ENCODE results near the gene DTNBP1. TPM values are rescaled to one million over a fixed set of nuclear protein-coding genes. Genes with fewer than 3 reads are reported as not detected.

DTNBP1 gene
- total RNA-seq, 1 donor from 2014 or later, result 20.1 TPM

DNA sequence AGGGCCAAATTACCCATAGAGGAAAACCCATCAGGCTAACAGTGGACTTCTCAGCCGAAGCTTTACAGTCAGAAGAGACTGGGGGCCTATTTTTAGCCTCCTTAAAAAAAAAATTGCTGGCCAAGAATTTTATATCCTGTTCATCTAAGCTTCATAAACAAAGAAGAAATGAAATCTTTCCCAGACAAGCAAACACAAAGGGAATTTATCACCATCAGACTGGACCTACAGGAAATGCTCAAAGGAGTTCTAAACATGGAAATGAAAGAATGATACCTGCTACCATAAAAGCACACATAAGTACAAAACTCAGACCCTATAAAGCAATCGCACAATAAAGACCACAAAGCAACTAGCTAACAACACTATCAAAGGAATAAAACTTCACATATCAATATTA lies 19.3 kb downstream of the DTNBP1 start:
- no peak for DNase-seq (ENCODE audit: extremely low spot score, unreplicated experiment)
- peaks cover 74% of the 10 kb centered on the region for H3K36me3 Mint-ChIP-seq (ENCODE audit: unreplicated experiment)
- TF ChIP-seq, protein P1, sequence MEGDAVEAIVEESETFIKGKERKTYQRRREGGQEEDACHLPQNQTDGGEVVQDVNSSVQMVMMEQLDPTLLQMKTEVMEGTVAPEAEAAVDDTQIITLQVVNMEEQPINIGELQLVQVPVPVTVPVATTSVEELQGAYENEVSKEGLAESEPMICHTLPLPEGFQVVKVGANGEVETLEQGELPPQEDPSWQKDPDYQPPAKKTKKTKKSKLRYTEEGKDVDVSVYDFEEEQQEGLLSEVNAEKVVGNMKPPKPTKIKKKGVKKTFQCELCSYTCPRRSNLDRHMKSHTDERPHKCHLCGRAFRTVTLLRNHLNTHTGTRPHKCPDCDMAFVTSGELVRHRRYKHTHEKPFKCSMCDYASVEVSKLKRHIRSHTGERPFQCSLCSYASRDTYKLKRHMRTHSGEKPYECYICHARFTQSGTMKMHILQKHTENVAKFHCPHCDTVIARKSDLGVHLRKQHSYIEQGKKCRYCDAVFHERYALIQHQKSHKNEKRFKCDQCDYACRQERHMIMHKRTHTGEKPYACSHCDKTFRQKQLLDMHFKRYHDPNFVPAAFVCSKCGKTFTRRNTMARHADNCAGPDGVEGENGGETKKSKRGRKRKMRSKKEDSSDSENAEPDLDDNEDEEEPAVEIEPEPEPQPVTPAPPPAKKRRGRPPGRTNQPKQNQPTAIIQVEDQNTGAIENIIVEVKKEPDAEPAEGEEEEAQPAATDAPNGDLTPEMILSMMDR (IDR thresholded peaks at IDR 0.05), result no peak
- no peaks in the 10 kb centered on the region for H3K27me3 Mint-ChIP-seq (ENCODE audit: unreplicated experiment)
- peaks cover 40% of the 10 kb centered on the region for H3K9me3 Mint-ChIP-seq (ENCODE audit: unreplicated experiment)
- no peak overlapping the region for H3K27ac Mint-ChIP-seq (ENCODE audit: unreplicated experiment)
- H3K4me1 Mint-ChIP-seq (ENCODE audit: unreplicated experiment), result no peaks in the 10 kb centered on the region
- no peak overlapping the region for H3K4me3 Mint-ChIP-seq (ENCODE audit: unreplicated experiment)

DNA sequence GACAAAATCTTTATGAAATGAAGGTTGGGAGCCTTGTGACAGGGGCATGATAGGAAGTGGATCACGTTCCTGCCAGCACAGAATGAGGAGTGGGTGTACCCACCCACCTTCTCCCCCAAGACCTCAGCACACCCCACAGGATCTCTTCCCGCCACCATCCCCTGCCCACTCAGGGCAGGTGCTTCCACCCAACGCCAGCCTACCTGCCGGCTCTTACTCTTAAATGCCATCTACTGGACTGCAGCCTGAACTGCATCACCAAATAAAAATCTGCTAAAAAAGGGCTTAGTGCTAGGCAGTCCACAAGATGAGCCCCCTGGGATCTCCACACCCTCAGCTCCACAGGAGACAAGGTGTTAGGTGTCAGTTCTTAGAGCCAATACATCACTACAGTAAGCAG lies 20.6 kb downstream of the DTNBP1 start:
- H3K27me3 Mint-ChIP-seq (ENCODE audit: unreplicated experiment), result no peaks in the 10 kb centered on the region
- TF ChIP-seq, protein P1 (IDR thresholded peaks at IDR 0.05), result no peak
- no peaks in the 10 kb centered on the region for H3K4me1 Mint-ChIP-seq (ENCODE audit: unreplicated experiment)
- H3K9me3 Mint-ChIP-seq (ENCODE audit: unreplicated experiment), result peaks cover 37% of the 10 kb centered on the region
- H3K4me3 Mint-ChIP-seq (ENCODE audit: unreplicated experiment), result no peak overlapping the region
- DNase-seq (ENCODE audit: extremely low spot score, unreplicated experiment), result no peak
- peaks cover 69% of the 10 kb centered on the region for H3K36me3 Mint-ChIP-seq (ENCODE audit: unreplicated experiment)
- H3K27ac Mint-ChIP-seq (ENCODE audit: unreplicated experiment), result no peak overlapping the region

DNA sequence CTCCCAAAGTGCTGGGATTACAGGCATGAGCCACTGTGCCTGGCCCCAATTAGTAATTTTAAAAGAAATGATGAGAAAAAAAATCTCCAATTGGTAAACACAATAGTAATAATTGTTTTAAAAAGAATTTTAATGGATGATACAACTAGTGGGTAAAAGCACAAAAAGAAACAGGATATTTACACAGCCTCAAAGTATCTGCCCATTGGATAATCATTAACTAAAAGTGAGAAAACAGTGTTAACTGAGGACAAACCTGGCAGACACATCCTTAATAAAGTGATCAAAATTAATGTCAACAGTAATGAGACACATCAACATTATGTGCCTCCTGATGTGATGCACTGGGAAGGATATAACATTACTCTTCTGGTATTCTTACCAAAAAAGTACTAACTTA lies 24.5 kb downstream of the DTNBP1 start:
- Mint-ChIP-seq H3K9me3 (ENCODE audit: unreplicated experiment) (peaks cover 6% of the 10 kb centered on the region), H3K27me3 (ENCODE audit: unreplicated experiment) (no peaks in the 10 kb centered on the region), H3K4me3 (ENCODE audit: unreplicated experiment) (no peak overlapping the region), H3K36me3 (ENCODE audit: unreplicated experiment) (peaks cover 60% of the 10 kb centered on the region), H3K27ac (ENCODE audit: unreplicated experiment) (no peak overlapping the region), H3K4me1 (ENCODE audit: unreplicated experiment) (no peaks in the 10 kb centered on the region)
- TF ChIP-seq, protein P1 (IDR thresholded peaks at IDR 0.05), result no peak
- no peak for DNase-seq (ENCODE audit: extremely low spot score, unreplicated experiment)

DNA sequence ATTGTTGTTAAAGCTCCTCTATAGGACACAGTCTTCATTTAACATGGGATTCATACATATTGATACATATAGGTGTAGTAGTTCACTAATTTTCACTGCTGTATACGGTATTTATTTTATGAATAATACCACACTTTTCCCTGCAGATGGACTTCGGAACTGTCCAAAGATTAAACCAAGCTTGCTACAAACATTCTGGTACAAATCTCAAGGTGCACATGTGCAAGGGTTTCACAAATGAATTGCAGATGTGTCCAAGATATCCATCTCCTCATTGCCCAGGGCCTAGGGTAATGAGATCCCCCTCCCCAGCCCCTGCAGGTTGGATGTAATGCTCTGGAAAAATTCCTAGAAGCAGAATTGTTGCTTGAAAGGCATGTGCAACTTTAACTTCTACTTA lies 31.4 kb downstream of the DTNBP1 start:
- Mint-ChIP-seq H3K4me3 (ENCODE audit: unreplicated experiment) (no peak overlapping the region), H3K27ac (ENCODE audit: unreplicated experiment) (no peak overlapping the region), H3K9me3 (ENCODE audit: unreplicated experiment) (no peaks in the 10 kb centered on the region), H3K27me3 (ENCODE audit: unreplicated experiment) (no peaks in the 10 kb centered on the region), H3K4me1 (ENCODE audit: unreplicated experiment) (peaks cover 39% of the 10 kb centered on the region), H3K36me3 (ENCODE audit: unreplicated experiment) (peaks cover 22% of the 10 kb centered on the region)
- TF ChIP-seq, protein P1 (IDR thresholded peaks at IDR 0.05), result no peak
- no peak for DNase-seq (ENCODE audit: extremely low spot score, unreplicated experiment)

DNA sequence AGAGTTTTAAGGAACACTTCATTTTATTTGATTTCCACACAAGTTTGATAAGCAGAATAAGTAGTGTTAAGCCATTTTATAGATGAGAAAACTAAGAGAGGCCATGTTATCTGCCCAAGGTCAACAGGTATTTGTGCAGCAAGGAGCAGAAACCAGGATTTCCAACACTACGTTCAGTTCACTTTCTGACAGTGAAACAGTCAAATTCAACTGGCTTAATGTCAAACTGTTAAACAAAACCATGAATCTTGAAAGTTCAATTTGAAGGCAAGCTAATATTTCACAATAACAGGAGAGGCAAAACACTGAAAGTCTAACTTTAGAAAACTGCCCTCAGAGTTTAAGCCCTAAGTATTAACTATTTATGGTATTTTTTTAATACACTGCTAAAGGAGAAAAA lies 32.6 kb downstream of the DTNBP1 start:
- H3K27me3 Mint-ChIP-seq (ENCODE audit: unreplicated experiment), result no peaks in the 10 kb centered on the region
- H3K36me3 Mint-ChIP-seq (ENCODE audit: unreplicated experiment), result peaks cover 13% of the 10 kb centered on the region
- no peaks in the 10 kb centered on the region for H3K9me3 Mint-ChIP-seq (ENCODE audit: unreplicated experiment)
- peaks cover 40% of the 10 kb centered on the region for H3K4me1 Mint-ChIP-seq (ENCODE audit: unreplicated experiment)
- TF ChIP-seq, protein P1 (IDR thresholded peaks at IDR 0.05), result no peak
- H3K4me3 Mint-ChIP-seq (ENCODE audit: unreplicated experiment), result no peak overlapping the region
- H3K27ac Mint-ChIP-seq (ENCODE audit: unreplicated experiment), result no peak overlapping the region
- DNase-seq (ENCODE audit: extremely low spot score, unreplicated experiment), result no peak
